Spinal cord (tissue), 10 donors: ENCODE measurements around the gene ZNF763. TPM values are rescaled to one million over a fixed set of nuclear protein-coding genes. Genes with fewer than 3 reads are reported as not detected.

Source experiments
- DNase-seq, 6 donors: peaks; one replicate each; pipeline versions ENCODE4 v3.0.0 to v3.0.0-alpha.2; 2013 to 2015; ENCODE audit warnings: low spot score in 6 of 6, low read depth in 4 of 6
- H3K27ac ChIP-seq: one replicate; pipeline ENCODE4 v1.5.1; 2013; ENCODE audit warnings: low read depth, low read length, control low read depth
- H3K27me3 ChIP-seq: one replicate; pipeline ENCODE4 v1.6.1; 2013; ENCODE audit warnings: low read length; ENCODE audit not compliant: control insufficient read depth, insufficient read depth
- H3K36me3 ChIP-seq: one replicate; pipeline ENCODE4 v1.6.1; 2013; ENCODE audit warnings: low read length; ENCODE audit not compliant: control insufficient read depth, insufficient read depth
- H3K4me1 ChIP-seq: one replicate; pipeline ENCODE4 v1.6.1; 2013; ENCODE audit warnings: low read length; ENCODE audit not compliant: control insufficient read depth, insufficient read depth
- H3K4me3 ChIP-seq: one replicate; pipeline ENCODE4 v1.5.1; 2013; ENCODE audit warnings: low read depth, low read length, control low read depth
- H3K9me3 ChIP-seq: one replicate; pipeline ENCODE4 v1.6.1; 2013; ENCODE audit warnings: low read length; ENCODE audit not compliant: control insufficient read depth, insufficient read depth
- WGBS: methylation state at CpG from one replicate; pipeline ENCODE4 v1.1.5; 2013; ENCODE audit warnings: missing lambda C conversion rate; ENCODE audit not compliant: insufficient coverage; 5-methylcytosine and 5-hydroxymethylcytosine counted together
- polyA plus RNA-seq, 2 donors: library from polyadenylated mRNA; unstranded; fragments of 120-200 nt; gene quantifications; one replicate each; pipeline ENCODE4 v1.2.1, GENCODE V29; 2013; ENCODE audit not compliant: insufficient read length in 2 of 2
- total RNA-seq, 2 donors: library from RNA; depleted of rRNA in 1 of 2; stranded (reverse); fragments of 120-200 nt in 1 of 2; fragments of >200 nt in 1 of 2; gene quantifications; one replicate each; pipeline versions ENCODE4 v1.2.3 to v1.2.4, GENCODE V29; 2013 to 2014
- donor health status: healthy.

ZNF763 gene
- total and polyA plus RNA-seq, 4 donors = 3.8 to 5.7 (median 4.8) TPM

DNA sequence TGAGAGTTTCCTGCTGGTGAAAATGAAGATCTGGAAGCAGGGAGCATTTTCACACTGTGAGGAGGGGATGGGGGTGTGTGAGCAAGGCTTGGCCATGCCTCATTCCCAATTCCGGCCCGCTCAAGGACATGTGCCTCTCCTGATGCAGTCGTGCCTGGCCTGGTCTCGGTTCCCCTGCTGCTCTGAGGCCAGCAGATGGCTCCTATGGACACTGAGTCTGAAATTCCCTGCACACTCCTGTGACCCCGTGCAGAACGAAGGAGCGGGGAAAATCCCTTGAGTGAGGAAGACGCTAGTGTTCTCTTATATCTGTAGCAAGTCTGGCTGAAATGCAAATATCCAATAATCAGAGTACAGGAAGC is 363 bp upstream of the ZNF763 start:
- H3K27me3 ChIP-seq = no peaks in the 10 kb centered on the region
- peaks cover 18% of the 10 kb centered on the region for H3K4me1 ChIP-seq
- DNase-seq = no peak
- WGBS = 1% methylated on average over 6 of the region's 8 CpGs
- no peaks in the 10 kb centered on the region for H3K36me3 ChIP-seq
- peak overlapping the region; percentile 64 for H3K4me3 ChIP-seq
- H3K27ac ChIP-seq = peak overlapping the region; percentile 94
- no peaks in the 10 kb centered on the region for H3K9me3 ChIP-seq

DNA sequence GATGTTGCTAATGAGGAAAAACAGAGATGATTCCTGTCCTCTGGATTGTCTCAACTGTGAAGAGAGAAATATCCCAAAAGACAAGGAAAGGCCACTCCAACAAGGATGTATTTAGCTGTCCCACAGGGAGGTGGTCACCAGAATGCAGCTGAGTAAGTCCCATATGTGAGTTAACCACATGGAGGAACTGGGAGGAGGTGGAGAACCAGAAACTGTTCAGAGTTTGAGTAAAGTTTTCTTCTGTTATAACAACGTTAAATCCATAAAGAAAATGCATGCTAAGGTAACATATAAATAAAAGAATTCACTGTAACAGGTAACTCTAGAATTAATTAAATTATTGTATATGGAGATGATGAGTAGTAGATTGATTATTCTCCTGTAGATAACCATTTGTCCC is 5.3 kb downstream of the ZNF763 start:
- no peaks in the 10 kb centered on the region for H3K9me3 ChIP-seq
- H3K4me3 ChIP-seq = no peak overlapping the region
- peaks cover 3% of the 10 kb centered on the region for H3K4me1 ChIP-seq
- no peaks in the 10 kb centered on the region for H3K27me3 ChIP-seq
- H3K27ac ChIP-seq = no peak overlapping the region
- no peak for DNase-seq
- WGBS = no CpG with 5 or more reads among the region's 1 CpG
- H3K36me3 ChIP-seq = no peaks in the 10 kb centered on the region

DNA sequence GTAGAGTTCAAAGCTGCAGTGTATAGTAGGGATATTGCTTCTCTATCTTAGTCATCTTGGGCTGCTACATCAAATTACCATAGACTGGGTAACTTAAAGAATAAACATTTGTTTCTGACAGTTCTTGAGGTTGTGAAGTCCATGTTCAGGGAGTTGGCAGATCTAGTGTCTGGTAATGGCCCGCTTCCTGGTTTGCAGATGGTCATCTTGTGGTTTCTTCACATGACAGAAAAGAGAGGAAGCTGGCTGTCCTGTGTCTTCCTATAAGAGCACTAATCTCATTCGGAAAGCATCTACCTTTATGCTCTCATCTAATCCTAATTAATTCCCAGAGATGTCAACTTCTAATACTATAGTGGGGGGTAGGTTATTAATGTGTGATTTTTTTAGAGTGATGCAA is 6.2 kb downstream of the ZNF763 start:
- DNase-seq = no peak
- H3K4me1 ChIP-seq = no peaks in the 10 kb centered on the region
- no CpG with 5 or more reads among the region's 2 CpGs for WGBS
- no peaks in the 10 kb centered on the region for H3K36me3 ChIP-seq
- no peak overlapping the region for H3K27ac ChIP-seq
- H3K27me3 ChIP-seq = no peaks in the 10 kb centered on the region
- no peak overlapping the region for H3K4me3 ChIP-seq
- no peaks in the 10 kb centered on the region for H3K9me3 ChIP-seq

DNA sequence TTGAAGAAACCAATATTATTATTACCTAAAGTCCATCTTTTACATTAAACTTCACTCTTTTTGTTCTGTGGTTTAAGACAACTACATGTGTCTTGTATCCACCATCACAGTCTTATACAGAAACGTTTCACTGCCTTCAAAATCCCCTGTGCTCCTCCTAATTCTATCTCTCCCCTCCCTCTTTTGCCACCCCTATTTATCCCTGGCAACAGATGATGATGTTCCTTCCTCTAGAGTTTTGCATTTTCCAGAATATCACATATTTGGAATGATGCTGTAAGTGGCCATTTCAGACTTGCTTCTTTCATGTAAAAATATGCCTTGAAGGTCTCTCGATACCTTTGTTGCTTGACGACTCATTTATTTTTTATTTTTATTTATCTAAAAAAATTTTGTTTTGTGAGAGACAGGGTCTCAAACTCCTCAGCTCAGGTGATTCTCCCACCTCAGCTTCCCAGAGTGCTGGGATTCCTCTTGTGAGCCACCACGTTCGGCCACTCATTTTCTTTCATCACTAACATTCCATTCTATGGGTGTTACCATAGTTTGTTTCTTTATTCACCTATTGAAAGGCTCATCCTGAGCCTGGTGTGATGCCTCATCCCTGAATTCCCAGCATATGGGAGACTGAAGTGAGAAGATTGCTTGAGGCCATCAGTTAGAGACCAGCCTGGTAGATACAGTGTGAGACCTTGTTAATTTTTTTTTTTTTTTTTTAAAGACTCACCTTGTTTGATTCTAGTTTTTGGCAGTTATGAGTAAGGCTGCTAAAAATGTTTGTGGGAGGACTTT is 8.4 kb downstream of the ZNF763 start:
- Histone ChIP-seq H3K4me3 (no peak overlapping the region), H3K9me3 (no peaks in the 10 kb centered on the region), H3K27ac (no peak overlapping the region), H3K36me3 (no peaks in the 10 kb centered on the region), H3K4me1 (no peaks in the 10 kb centered on the region), H3K27me3 (no peaks in the 10 kb centered on the region)
- DNase-seq = no peak
- WGBS = 80% methylated on average over 1 of the region's 5 CpGs

DNA sequence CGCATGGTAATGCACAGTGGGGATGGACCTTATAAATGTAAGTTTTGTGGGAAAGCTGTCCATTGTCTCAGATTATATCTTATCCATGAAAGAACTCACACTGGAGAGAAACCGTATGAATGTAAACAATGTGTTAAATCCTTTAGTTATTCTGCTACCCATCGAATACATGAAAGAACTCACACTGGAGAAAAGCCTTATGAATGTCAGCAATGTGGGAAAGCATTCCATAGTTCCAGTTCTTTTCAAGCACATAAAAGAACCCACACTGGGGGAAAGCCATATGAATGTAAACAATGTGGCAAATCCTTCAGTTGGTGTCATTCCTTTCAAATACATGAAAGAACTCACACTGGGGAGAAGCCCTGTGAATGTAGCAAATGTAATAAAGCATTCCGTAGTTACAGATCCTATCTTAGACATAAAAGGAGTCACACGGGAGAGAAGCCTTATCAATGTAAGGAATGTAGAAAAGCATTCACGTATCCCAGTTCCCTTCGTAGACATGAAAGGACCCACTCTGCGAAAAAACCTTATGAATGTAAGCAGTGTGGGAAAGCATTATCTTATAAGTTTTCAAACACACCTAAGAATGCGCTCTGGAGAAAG is 13.8 kb downstream of the ZNF763 start:
- Histone ChIP-seq H3K4me1 (no peaks in the 10 kb centered on the region), H3K4me3 (no peak overlapping the region), H3K9me3 (peaks cover 13% of the 10 kb centered on the region), H3K36me3 (no peaks in the 10 kb centered on the region), H3K27me3 (no peaks in the 10 kb centered on the region), H3K27ac (no peak overlapping the region)
- DNase-seq = no peak
- no CpG with 5 or more reads among the region's 9 CpGs for WGBS

DNA sequence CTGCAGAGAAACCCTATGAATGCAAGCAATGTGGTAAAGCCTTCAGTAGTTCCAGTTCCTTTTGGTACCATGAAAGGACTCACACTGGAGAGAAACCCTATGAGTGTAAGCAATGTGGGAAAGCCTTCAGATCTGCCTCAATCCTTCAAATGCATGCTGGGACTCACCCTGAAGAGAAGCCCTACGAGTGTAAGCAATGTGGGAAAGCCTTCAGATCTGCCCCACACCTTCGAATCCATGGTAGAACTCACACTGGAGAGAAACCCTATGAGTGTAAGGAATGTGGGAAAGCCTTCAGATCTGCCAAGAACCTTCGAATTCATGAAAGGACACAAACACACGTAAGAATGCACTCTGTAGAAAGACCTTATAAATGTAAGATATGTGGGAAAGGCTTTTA is 14.7 kb downstream of the ZNF763 start:
- WGBS = 84% methylated on average over 2 of the region's 4 CpGs
- Histone ChIP-seq H3K27me3 (no peaks in the 10 kb centered on the region), H3K36me3 (no peaks in the 10 kb centered on the region), H3K4me3 (no peak overlapping the region), H3K4me1 (no peaks in the 10 kb centered on the region), H3K9me3 (peaks cover 13% of the 10 kb centered on the region), H3K27ac (no peak overlapping the region)
- no peak for DNase-seq

DNA sequence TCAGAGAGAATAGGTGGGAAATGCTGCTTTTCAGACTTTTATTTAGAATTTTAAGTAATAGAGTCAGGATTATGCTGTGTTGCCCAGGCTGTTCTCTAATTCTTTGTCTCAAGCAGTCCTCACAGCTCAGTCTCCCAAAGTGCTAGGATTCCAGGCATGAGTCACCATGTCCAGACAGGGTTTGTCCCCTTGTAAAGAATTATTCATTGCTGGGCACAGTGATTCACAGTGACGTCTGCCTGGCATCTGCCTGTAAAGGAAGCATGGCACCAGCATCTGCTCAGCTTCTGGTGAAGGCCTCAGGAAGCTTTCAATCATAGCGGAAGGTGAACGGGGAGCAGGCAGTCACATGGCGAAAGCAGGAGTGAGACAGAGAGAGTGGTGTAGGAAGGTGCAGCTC is 17.7 kb downstream of the ZNF763 start:
- no peak for DNase-seq
- Histone ChIP-seq H3K9me3 (peaks cover 13% of the 10 kb centered on the region), H3K4me3 (no peak overlapping the region), H3K27ac (no peak overlapping the region), H3K27me3 (no peaks in the 10 kb centered on the region), H3K4me1 (no peaks in the 10 kb centered on the region), H3K36me3 (no peaks in the 10 kb centered on the region)
- WGBS = 77% methylated on average over 1 of the region's 4 CpGs

DNA sequence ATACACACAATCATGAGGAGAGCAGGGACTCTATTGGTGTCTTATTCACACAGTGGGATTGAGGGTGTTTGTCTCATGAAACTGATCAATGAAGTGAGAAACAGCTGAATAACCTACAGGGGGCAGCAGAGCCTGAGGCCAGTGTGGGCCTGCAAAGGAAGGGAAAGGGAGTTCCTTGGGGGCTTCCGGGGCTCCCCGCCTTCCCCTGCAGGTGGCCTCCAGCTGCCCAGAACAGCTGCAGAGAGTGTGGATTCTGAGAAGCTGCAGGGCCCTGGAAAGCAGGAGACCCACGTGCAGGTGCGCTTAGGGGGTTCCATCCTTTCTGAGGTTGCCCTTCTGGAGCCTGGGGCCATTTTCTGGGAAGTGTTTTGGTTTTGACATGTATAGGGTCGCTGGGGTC is 20.1 kb downstream of the ZNF763 start:
- DNase-seq = peak in 2 of 6 donors; percentile 7 to 8
- H3K4me3 ChIP-seq = no peak overlapping the region
- H3K27ac ChIP-seq = no peak overlapping the region
- H3K4me1 ChIP-seq = peaks cover 9% of the 10 kb centered on the region
- H3K36me3 ChIP-seq = no peaks in the 10 kb centered on the region
- H3K27me3 ChIP-seq = no peaks in the 10 kb centered on the region
- WGBS = 21% methylated on average over 5 of the region's 5 CpGs
- peaks cover 2% of the 10 kb centered on the region for H3K9me3 ChIP-seq

DNA sequence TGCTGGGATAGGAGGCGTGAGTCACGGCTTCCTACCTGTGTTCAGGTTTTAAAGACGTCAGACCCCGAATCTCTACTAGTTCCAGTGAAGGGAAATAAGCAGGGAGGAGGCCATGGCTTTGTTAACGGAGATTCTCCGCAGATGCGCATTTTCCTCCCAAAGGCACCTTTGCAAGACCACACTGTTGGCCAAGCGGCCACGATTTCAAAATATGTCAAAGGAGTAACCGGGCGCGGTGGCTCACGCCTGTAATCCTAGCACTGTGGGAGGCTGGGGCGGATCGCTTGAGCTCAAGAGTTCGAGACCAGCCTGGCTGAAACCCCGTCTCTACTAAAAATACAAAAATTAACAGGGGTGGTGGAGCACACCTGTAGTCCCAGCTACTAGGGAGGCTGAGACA is 21.9 kb downstream of the ZNF763 start:
- WGBS = 94% methylated on average over 13 of the region's 17 CpGs
- Histone ChIP-seq H3K9me3 (no peaks in the 10 kb centered on the region), H3K36me3 (peaks cover 3% of the 10 kb centered on the region), H3K4me1 (peaks cover 9% of the 10 kb centered on the region), H3K27me3 (no peaks in the 10 kb centered on the region), H3K4me3 (no peak overlapping the region), H3K27ac (no peak overlapping the region)
- DNase-seq = no peak
